ENCODE measurements around the gene IFNL2.
A peak's percentile ranks its signal among the peaks of the same experiment; 100 is the strongest.
"Not testable (repeated sequence)": the region's sequence is repeated elsewhere in the genome, so short reads cannot be mapped to it uniquely, and the experiment has no call there.

Gene IFNL2

DNA sequence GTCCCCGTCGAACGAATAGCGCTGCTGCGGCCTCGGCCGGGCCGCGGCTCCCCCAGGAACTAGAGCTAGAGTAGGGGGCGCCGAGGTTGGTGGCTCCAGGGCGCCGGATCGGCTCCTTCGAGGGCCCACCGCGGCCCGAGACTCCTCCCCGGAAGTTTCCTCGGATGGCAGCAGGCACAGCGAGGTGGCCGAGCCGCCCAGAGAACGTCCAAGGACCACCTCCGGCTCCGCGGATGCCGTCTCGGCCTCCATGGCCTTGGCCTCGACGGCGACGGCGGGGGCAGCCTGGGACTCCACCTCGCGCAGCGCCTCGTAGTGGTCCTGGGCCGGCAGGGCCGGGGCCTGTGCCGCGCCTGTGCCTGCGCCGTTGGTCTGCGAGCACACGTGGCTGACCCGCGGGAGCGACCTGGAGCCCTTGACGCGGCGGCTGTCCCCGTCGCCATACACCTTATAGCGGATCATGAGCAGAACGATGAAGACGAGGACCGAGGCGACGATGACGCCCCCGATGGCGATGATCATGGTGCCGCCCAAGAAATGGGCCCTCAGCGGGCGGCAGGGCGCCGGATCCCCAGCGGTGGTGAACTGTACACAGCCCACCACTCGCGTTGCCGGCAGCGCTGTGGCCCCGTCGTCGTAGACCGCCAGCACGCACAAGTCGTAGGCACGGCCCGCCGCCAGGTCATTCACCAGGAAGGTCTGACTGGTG lies 39.8 kb downstream of the IFNL2 start:
- TF ChIP-seq, protein P1, sequence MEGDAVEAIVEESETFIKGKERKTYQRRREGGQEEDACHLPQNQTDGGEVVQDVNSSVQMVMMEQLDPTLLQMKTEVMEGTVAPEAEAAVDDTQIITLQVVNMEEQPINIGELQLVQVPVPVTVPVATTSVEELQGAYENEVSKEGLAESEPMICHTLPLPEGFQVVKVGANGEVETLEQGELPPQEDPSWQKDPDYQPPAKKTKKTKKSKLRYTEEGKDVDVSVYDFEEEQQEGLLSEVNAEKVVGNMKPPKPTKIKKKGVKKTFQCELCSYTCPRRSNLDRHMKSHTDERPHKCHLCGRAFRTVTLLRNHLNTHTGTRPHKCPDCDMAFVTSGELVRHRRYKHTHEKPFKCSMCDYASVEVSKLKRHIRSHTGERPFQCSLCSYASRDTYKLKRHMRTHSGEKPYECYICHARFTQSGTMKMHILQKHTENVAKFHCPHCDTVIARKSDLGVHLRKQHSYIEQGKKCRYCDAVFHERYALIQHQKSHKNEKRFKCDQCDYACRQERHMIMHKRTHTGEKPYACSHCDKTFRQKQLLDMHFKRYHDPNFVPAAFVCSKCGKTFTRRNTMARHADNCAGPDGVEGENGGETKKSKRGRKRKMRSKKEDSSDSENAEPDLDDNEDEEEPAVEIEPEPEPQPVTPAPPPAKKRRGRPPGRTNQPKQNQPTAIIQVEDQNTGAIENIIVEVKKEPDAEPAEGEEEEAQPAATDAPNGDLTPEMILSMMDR (IDR thresholded peaks at IDR 0.05; ENCODE audit: control extremely low read depth, extremely low read depth, low read depth, missing control alignments) = no peak
- peak; percentile 8 for DNase-seq (ENCODE audit: extremely low spot score)
- POLR2A ChIA-PET = no interaction called here
- CTCF ChIA-PET = no interaction called here

DNA sequence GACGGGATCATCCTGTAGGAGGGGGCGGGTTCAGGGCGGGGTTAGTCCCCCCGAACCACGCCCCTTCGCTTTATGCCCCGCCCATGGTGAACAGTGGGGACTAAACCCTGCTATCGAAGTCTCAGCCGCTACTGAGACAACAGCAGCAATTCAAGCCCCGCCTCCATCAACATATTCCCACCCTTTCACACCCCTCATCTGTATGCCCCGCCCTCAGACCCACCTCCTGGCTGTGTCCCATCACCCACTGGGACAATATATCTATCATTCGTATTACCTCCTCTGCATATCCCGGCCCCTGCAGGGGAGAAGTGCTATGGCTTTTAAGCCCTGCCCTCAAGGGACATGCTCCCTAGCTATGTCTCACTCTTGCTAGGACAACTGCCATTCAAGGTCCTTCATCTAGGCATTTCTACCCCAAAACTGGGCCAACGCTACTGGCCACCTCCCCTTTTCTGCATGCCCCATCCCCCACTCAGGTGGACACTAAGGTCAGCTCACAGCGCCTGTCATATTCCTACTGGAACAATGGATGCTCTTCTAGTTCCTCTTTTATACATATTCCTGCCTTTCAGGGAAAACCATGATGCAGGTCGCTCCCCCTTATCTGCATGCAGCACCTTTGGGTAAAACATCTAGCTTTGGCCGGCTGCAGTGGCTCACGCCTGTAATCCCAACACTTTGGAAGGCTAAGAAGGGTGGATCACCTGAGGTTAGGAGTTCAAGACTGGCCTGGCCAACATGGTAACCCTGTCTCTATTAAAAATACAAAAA lies 40.5 kb downstream of the IFNL2 start:
- POLR2A ChIA-PET = no interaction called here
- CTCF ChIA-PET = no interaction called here
- TF ChIP-seq, protein P1 (IDR thresholded peaks at IDR 0.05; ENCODE audit: control extremely low read depth, extremely low read depth, low read depth, missing control alignments) = no peak
- peak; percentile 10 for DNase-seq (ENCODE audit: extremely low spot score)

DNA sequence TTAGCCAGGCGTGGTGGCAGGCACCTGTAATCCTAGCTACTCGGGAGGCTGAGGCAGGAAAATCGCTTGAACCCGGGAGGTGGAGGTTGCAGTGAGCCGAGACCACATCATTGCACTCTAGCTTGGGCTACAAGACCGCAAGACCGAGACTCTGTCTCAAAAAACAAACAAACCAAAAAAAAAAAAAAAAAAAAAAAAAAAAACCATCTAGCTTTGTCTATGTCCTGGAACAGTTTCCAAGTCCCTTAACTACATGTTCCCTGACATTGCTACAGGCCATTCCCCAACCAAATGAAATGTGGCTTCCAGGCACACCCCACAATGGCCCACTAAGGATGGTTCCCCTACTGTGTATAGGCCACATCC lies 41.1 kb downstream of the IFNL2 start:
- peak; percentile 7 for DNase-seq (ENCODE audit: extremely low spot score)
- CTCF ChIA-PET = interaction anchor here (1.9 kb wide), 1 partner anchor 20 kb away, joined by 5 read pairs; no protein-coding TSS in a partner anchor
- POLR2A ChIA-PET = not testable (repeated sequence)

DNA sequence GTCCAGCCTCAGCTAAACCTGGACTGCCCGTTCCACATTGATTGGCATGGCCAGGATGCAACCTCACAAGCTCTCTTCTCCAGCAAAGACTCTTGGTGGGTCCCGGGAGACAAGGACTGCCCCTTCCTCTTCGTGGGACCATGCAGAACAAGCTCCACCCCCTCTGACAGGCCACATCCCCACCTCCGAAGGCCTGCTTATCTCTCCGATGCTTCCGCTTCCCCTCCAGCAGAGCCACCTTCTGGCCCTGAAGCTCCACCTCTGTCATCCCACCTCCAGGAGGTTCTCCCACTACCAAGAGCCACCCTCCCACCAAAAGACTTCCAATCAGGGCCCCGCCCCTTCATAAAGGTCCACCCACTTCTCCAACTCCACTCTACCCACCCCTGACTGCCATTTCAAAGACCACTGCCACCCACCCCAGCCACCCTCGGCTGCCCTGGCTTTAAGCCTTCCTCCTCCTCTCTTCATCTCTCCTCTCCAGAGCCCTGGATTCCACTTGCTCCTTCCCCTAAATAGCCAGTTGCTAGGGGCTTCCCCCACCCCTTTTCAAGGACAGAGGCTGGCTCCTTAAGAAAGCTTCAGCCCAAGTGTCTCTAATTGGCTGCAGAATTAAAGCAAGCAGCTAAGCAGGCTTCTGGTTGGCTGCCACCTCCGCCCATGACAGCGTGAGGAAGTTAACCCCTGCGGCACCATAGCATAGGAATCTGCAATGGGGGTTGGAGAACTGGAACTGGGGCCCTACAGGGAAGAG lies 42.5 kb downstream of the IFNL2 start:
- DNase-seq (ENCODE audit: extremely low spot score) = no peak
- ChIA-PET CTCF (interaction anchor here (1.9 kb wide), 1 partner anchor 19 kb away, joined by 5 read pairs; no protein-coding TSS in a partner anchor), POLR2A (no interaction called here)

DNA sequence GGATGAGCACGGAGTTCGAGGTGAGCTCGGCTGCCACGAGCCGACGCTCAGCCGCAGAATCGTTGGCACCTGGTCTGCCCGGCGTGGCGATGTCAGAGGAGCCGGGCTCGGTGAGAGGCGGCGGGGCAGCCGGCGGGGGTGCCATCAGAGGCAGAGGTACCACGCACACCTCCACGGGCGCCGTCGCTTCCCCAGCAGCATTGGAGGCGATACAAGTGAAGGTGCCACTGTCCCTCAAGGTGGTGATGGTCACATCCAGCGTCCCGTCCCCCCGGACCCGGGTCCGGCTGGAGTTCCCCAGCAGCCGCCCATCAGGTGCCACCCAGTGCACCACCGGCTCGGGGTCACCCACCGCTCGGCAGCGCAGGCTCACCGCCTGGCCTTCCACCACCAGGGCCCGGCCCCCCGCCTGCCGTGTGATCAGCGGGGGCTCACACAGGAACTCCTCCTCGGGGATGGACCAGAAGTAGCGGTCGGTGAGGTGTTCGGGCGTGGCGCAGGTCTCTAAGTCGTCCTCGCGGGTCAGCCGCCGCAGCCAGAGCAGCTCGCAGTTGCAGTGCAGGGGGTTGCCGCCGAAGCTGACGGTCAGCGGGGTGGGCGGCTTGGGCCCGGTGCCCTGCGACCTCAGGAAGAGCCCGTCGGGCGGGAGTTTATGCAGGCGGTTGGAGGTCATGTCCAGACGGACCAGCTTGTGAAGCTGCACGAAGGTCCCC lies 46.0 kb downstream of the IFNL2 start:
- ChIA-PET POLR2A (no interaction called here), CTCF (interaction anchor here (1.2 to 7.9 kb wide), 2 partner anchors 13 to 205 kb away, joined by 6 to 35 read pairs; no protein-coding TSS in a partner anchor)
- TF ChIP-seq, protein P1 (IDR thresholded peaks at IDR 0.05; ENCODE audit: control extremely low read depth, extremely low read depth, low read depth, missing control alignments) = no peak
- no peak for DNase-seq (ENCODE audit: extremely low spot score)

More for the DNA sequence above, 42.5 kb downstream of the IFNL2 start:
- TF ChIP-seq, protein P1 (IDR thresholded peaks at IDR 0.05; ENCODE audit: control extremely low read depth, extremely low read depth, low read depth, missing control alignments) = no peak

DNA sequence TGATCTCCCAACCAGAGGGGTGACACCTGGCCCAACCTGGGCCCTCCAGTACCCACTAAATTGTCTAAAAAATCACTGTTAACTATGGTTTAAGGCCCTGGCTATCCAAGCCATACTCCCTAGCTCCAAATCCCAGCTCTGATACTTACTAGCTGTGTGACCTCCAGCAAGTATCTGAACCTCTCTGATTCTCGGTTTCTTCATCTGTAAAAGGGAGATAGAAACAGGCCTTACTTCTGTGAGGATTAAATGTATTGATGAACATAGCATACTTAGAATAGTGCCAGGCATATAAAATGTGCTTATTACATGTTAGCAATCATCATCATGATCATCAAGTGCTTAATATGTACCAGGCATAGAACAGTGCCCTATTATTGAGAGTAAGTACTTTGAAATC lies 47.7 kb downstream of the IFNL2 start:
- DNase-seq (ENCODE audit: extremely low spot score) = no peak
- ChIA-PET CTCF (interaction anchor here (1.0 to 7.9 kb wide), 3 partner anchors 10 to 206 kb away, joined by 3 to 35 read pairs (median 3); no protein-coding TSS in a partner anchor), POLR2A (no interaction called here)
- TF ChIP-seq, protein P1 (IDR thresholded peaks at IDR 0.05; ENCODE audit: control extremely low read depth, extremely low read depth, low read depth, missing control alignments) = no peak

All from GM10248 (cell line).